Fibroblast of pulmonary artery (primary cell): Measurements from ENCODE around the gene AOC2.
"Not testable (repeated sequence)": the region's sequence is repeated elsewhere in the genome, so short reads cannot be mapped to it uniquely, and the experiment has no call there.

Experiments
- DNase-seq: peaks from one replicate; pipeline ENCODE4 v3.0.0-alpha.2; 2010; ENCODE audit warnings: low read depth
- H3K4me3 ChIP-seq: replicated peaks from 2 replicates; pipeline ENCODE4 v1.5.1; 2011; ENCODE audit warnings: low read depth, mild to moderate bottlenecking, control low read depth, low read length, moderate library complexity
- CTCF ChIP-seq: IDR thresholded peaks from 2 replicates; pipeline ENCODE4 v1.5.1; 2011; ENCODE audit warnings: mild to moderate bottlenecking, control low read depth, low read length, inconsistent platforms; ENCODE audit errors: missing control alignments

Gene AOC2

DNA sequence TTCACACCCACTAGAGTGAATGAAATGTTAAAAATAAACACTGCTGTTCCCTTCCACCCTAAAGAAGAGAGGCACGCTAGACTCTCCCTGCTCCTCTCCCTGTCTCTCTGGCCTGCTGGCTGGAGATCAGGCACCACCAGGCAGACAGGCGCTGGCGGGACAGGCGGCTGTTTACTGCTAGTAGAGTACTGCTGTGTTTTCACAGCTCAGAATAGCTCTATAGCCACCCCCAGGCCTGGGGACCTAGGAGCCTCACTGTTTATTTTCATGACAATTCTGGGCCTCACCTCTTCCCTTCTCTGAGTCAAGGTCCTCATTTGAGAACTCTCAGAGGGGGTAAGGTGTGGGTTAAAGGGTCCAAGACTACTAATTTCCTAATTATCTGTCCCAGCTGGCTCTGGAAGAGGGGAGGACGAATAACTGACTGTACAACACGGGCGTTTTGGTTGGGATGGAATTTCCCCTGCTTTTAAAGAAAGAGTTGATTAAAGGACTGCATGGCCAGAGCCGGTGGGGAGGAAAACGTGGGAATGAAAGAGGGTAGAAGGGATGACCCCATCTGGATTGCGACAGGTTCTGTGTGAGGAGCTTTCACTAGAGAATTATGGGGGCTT is 47.3 kb downstream of the AOC2 start:
- no peak for TF ChIP-seq CTCF
- H3K4me3 ChIP-seq = no peak overlapping the region
- DNase-seq = no peak

DNA sequence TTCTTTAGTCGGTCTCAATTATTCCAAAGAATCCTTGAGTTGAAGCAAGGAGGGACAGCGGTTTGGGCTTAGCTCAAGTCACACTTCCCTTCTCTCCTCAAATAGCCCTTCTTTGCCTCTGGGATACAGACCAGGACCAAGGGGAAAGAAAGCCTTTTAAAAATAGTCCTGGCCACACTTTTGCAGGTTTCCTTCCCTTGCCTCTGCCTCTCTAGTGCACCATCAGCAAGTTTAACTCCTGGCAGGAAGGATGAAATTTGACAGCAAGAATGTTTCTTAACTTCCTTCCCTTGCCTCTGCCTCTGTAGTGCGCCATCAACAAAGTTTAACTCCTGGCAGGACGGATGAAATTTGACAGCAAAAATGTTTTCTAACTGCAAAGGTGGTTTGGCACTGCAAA is 49.0 kb downstream of the AOC2 start:
- H3K4me3 ChIP-seq = no peak overlapping the region
- DNase-seq = peak; percentile 29
- no peak for TF ChIP-seq CTCF

DNA sequence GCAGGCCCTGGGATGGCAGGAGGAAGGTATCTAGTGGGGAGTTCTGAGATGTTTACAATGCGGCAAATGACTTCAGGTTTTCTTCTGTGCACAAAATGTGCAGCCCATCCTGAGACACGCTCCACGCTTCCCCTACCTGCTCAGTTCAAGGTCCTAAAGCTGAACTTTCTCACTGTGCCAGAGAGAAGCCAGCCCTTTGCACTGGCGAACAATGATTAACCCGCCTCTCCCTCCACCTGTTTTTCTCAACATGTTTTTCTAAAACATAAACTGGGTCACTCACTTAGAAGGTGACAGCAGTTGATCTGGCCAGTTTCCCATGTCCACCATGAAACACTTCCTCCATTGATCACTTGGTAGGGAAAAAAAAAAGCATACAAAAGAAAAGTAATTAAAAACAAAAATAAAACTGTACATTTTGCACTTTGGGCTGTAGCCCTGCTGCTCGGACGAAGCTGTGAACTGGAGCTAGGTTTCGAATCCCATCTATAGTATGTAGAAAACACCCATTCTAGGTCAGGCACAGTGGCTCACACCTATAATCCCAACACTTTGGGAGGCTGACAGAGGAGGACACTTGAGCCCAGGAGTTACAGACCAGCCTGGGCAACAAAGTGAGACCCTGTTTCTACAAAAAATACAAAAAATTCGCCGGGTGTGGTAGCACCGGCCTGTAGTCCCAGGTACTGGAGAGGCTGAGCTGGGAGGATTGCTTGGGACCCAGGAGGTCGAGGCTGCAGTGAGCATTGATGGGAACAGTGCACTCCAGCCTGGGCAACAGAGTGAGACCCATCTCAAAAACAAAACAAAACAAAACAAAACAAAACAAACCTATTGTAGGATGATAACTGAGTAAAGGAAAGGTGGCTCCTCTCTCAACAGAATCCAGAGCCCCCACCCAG is 50.2 kb downstream of the AOC2 start:
- no peak overlapping the region for H3K4me3 ChIP-seq
- TF ChIP-seq CTCF = no peak
- DNase-seq = no peak

- no peak overlapping the region for H3K4me3 ChIP-seq
- TF ChIP-seq CTCF = no peak
- DNase-seq = peak; percentile 88
These were observed 50.8 kb downstream of the AOC2 start for GRCh38 chr17:42895185-42895555.

DNA sequence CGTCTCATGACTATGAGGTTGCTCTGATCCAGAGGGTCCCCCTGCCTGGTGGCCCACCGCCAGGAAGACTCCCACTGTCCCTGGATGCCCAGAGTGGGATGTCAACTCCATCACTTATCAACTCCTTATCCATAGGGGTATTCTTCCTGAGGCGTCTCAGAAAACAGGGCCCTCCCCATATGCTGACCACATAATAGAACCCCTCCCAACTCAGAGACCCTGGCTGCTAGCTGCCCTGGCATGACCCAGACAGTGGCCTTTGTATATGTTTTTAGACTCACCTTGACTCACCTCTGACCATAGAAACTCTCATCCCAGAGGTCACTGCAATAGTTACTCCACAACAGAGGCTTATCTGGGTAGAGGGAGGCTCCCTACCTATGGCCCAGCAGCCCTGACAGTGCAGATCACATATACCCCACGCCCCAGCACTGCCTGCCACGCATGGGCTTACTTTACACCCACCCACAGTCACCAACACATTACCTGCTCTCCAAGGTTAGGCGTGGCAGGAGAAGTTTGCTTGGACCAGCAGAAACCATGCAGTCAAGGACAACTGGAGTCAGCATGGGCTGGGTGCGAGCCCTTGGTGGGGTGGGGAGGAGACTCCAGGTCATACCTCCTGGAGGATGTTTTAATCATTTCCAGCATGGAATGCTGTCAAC is 53.9 kb downstream of the AOC2 start:
- H3K4me3 ChIP-seq = no peak overlapping the region
- no peak for TF ChIP-seq CTCF

DNA sequence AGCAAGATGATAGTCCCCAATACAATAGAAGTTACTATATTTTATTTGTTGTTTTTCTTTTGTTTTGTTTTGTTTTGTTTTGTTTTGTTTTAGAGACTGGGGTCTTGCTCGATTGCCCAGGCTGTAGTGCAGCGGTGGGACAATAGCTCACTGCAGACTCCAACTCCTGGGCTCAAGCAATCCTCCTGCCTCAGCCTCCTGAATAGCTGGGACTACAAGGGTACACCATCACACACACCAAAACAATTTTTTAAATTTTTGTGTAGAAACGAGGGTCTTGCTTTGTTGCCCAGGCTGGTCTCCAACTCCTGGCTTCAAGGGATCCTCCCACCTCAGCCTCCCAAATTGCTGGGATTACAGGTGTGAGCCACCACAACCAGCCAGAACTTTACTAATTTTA is 55.6 kb downstream of the AOC2 start:
- DNase-seq, H3K4me3 ChIP-seq: not testable (repeated sequence)

More for the DNA sequence above, 53.9 kb downstream of the AOC2 start:
- no peak for DNase-seq
